ENCODE data around the gene GM2A.
"Not testable (repeated sequence)": the region's sequence is repeated elsewhere in the genome, so short reads cannot be mapped to it uniquely, and the experiment has no call there.

The GM2A gene

DNA sequence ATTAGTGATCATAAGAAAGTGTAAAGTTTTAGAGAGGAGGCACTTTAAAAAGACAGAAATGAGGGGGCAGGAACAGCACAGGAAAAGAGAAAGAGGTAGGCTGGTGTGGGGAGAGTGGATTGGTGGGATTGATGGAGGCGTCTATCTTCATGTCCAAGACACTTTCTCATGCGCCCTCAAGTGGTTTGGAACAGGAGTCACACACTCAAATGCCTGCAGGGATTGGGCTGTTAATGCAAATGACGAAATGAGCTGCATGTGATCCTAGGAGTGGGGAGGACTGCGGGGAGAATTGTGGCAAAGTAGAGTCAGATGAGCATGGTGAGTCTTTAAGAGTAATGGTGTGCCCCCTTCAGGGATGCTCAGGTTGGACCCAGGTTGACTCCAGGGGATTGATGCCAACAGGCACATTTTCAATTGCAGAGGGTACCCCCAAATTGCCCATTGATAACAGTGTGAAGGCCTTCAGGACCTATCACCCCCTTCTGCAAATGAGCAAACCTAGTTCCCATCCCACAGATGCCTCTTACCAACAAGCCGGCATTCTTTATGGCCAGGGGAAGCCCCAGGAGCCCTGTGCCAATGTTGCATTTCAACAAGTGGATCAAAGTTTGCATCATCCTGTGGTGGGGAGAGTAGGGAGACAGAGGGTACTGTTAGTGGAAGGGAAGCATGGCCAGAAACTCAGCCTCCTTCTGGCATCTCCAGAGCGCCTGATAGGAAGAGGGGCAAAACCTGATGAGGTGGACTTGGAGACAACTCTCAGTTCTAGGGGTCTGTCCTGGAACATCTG lies 45.3 kb downstream of the GM2A start:
- no peaks in the 10 kb centered on the region for H3K9me2 ChIP-seq (replicated peaks; ENCODE audit: control insufficient read depth, low read length)
- no peak overlapping the region for H3K4me2 ChIP-seq (ENCODE audit: low read length)
- no peak for TF ChIP-seq EZH2phosphoT487 (IDR thresholded peaks at IDR 0.05; ENCODE audit: borderline replicate concordance, low read length)
- TF ChIP-seq, protein P1, sequence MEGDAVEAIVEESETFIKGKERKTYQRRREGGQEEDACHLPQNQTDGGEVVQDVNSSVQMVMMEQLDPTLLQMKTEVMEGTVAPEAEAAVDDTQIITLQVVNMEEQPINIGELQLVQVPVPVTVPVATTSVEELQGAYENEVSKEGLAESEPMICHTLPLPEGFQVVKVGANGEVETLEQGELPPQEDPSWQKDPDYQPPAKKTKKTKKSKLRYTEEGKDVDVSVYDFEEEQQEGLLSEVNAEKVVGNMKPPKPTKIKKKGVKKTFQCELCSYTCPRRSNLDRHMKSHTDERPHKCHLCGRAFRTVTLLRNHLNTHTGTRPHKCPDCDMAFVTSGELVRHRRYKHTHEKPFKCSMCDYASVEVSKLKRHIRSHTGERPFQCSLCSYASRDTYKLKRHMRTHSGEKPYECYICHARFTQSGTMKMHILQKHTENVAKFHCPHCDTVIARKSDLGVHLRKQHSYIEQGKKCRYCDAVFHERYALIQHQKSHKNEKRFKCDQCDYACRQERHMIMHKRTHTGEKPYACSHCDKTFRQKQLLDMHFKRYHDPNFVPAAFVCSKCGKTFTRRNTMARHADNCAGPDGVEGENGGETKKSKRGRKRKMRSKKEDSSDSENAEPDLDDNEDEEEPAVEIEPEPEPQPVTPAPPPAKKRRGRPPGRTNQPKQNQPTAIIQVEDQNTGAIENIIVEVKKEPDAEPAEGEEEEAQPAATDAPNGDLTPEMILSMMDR (IDR thresholded peaks at IDR 0.05; ENCODE audit: low read depth, low read length, poor library complexity, severe bottlenecking), result peak; percentile 56
- no peaks in the 10 kb centered on the region for H3K9me3 ChIP-seq (ENCODE audit: control insufficient read depth, insufficient read depth, low read length)
- H4K20me1 ChIP-seq (ENCODE audit: control insufficient read depth, insufficient read depth, low read depth, low read length), result no peaks in the 10 kb centered on the region
- peaks cover 24% of the 10 kb centered on the region for H3K27me3 ChIP-seq (ENCODE audit: control insufficient read depth, low read length)
- H3F3A ChIP-seq (ENCODE audit: control insufficient read depth, insufficient read depth), result no peaks in the 10 kb centered on the region
- H3K4me1 ChIP-seq (ENCODE audit: control insufficient read depth, low read length), result no peaks in the 10 kb centered on the region
- no peaks in the 10 kb centered on the region for H3K36me3 ChIP-seq (ENCODE audit: control insufficient read depth, low read length)
- H3K4me3 ChIP-seq (ENCODE audit: low read length), result no peak overlapping the region
- no peak overlapping the region for H3K27ac ChIP-seq (ENCODE audit: low read depth, low read length)
- no peaks in the 10 kb centered on the region for H3K79me2 ChIP-seq (ENCODE audit: control insufficient read depth, low read length)

GRCh38 chr5:151303666-151304065 lies 50.7 kb downstream of the GM2A start, which contains the start of gene SLC36A3:
Gene SLC36A3, minus strand, starts transcription at chr5:151303766. Its CDS starts 412 bp downstream, at chr5:151303354.
- H3K4me1 ChIP-seq (ENCODE audit: control insufficient read depth, low read length), result no peaks in the 10 kb centered on the region

GRCh38 chr5:151309266-151309665 lies 56.3 kb downstream of the GM2A start:
- not testable (repeated sequence) for H4K20me1 ChIP-seq (ENCODE audit: control insufficient read depth, insufficient read depth, low read depth, low read length); H3K9me3 ChIP-seq (ENCODE audit: control insufficient read depth, insufficient read depth, low read length); H3K4me2 ChIP-seq (ENCODE audit: low read length); H3K9me2 ChIP-seq (replicated peaks; ENCODE audit: control insufficient read depth, low read length); H3K36me3 ChIP-seq (ENCODE audit: control insufficient read depth, low read length); H3F3A ChIP-seq (ENCODE audit: control insufficient read depth, insufficient read depth); H3K79me2 ChIP-seq (ENCODE audit: control insufficient read depth, low read length); H3K4me3 ChIP-seq (ENCODE audit: low read length); H3K4me1 ChIP-seq (ENCODE audit: control insufficient read depth, low read length); H3K27me3 ChIP-seq (ENCODE audit: control insufficient read depth, low read length); H3K27ac ChIP-seq (ENCODE audit: low read depth, low read length)

More at GRCh38 chr5:151303666-151304065, 50.7 kb downstream of the GM2A start, which contains the start of gene SLC36A3:
- Histone ChIP-seq H3K79me2 (ENCODE audit: control insufficient read depth, low read length) (no peaks in the 10 kb centered on the region), H3K27ac (ENCODE audit: low read depth, low read length) (no peak within 1 kb of the TSS), H3K4me3 (ENCODE audit: low read length) (no peak within 1 kb of the TSS), H3K9me2 (replicated peaks; ENCODE audit: control insufficient read depth, low read length) (no peaks in the 10 kb centered on the region), H3K27me3 (ENCODE audit: control insufficient read depth, low read length) (peaks cover 23% of the 10 kb centered on the region), H3K4me2 (ENCODE audit: low read length) (no peak within 1 kb of the TSS), H4K20me1 (ENCODE audit: control insufficient read depth, insufficient read depth, low read depth, low read length) (no peaks in the 10 kb centered on the region), H3K36me3 (ENCODE audit: control insufficient read depth, low read length) (no peaks in the 10 kb centered on the region), H3K9me3 (ENCODE audit: control insufficient read depth, insufficient read depth, low read length) (no peaks in the 10 kb centered on the region), H3F3A (ENCODE audit: control insufficient read depth, insufficient read depth) (no peaks in the 10 kb centered on the region)
- TF ChIP-seq, protein P1 (IDR thresholded peaks at IDR 0.05; ENCODE audit: low read depth, low read length, poor library complexity, severe bottlenecking), result no peak
- no peak for TF ChIP-seq EZH2phosphoT487 (IDR thresholded peaks at IDR 0.05; ENCODE audit: borderline replicate concordance, low read length)

- not testable (repeated sequence) for H3K9me2 ChIP-seq (replicated peaks; ENCODE audit: control insufficient read depth, low read length); H3K4me1 ChIP-seq (ENCODE audit: control insufficient read depth, low read length); H3K4me2 ChIP-seq (ENCODE audit: low read length)
Measured at GRCh38 chr5:151309821-151310220, 56.8 kb downstream of the GM2A start.

More at GRCh38 chr5:151309821-151310220, 56.8 kb downstream of the GM2A start:
- not testable (repeated sequence) for H3K9me3 ChIP-seq (ENCODE audit: control insufficient read depth, insufficient read depth, low read length); H3K4me3 ChIP-seq (ENCODE audit: low read length); H3K36me3 ChIP-seq (ENCODE audit: control insufficient read depth, low read length); H3K79me2 ChIP-seq (ENCODE audit: control insufficient read depth, low read length); H3F3A ChIP-seq (ENCODE audit: control insufficient read depth, insufficient read depth); H3K27me3 ChIP-seq (ENCODE audit: control insufficient read depth, low read length); H4K20me1 ChIP-seq (ENCODE audit: control insufficient read depth, insufficient read depth, low read depth, low read length); H3K27ac ChIP-seq (ENCODE audit: low read depth, low read length)

Data from DOHH2 (cell line).